DOHH2 (cell line): ENCODE data around the gene SYTL1.

Experiments
- EZH2phosphoT487 ChIP-seq: fragments of 200-600 bp; sonication (generic); IDR thresholded peaks from 2 replicates; pipeline ENCODE4 v1.6.1; 2017; ENCODE audit warnings: borderline replicate concordance, mild to moderate bottlenecking, antibody characterized with exemption, low read length, moderate library complexity, mixed read lengths
- TF ChIP-seq, protein P1 (sequence below): fragments of 200-600 bp; sonication (generic); IDR thresholded peaks from one replicate; pipeline ENCODE4 v1.5.1; 2014; ENCODE audit warnings: antibody characterized with exemption, mild to moderate bottlenecking, low read depth, low read length; ENCODE audit not compliant: poor library complexity, severe bottlenecking

DNA sequence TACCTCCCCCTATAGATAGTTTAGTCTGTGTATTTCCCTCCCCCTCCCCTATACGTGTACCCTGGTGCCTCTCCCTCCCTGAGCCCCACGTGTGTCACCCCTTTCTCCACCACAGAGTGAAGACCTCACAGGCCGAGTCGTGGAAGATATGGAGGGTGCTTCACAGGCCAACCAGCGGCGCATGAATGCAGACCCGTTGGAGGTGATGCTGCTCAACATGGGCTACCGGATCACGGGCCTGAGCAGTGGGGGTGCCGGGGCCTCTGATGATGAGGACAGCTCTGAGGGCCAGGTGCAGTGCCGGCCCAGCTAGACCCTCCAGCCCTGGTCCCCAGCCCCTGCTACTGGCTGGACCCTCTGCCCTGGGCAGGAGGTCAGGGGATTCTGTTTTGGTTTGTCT lies 35.8 kb upstream of the SYTL1 start:
- TF ChIP-seq, protein P1, sequence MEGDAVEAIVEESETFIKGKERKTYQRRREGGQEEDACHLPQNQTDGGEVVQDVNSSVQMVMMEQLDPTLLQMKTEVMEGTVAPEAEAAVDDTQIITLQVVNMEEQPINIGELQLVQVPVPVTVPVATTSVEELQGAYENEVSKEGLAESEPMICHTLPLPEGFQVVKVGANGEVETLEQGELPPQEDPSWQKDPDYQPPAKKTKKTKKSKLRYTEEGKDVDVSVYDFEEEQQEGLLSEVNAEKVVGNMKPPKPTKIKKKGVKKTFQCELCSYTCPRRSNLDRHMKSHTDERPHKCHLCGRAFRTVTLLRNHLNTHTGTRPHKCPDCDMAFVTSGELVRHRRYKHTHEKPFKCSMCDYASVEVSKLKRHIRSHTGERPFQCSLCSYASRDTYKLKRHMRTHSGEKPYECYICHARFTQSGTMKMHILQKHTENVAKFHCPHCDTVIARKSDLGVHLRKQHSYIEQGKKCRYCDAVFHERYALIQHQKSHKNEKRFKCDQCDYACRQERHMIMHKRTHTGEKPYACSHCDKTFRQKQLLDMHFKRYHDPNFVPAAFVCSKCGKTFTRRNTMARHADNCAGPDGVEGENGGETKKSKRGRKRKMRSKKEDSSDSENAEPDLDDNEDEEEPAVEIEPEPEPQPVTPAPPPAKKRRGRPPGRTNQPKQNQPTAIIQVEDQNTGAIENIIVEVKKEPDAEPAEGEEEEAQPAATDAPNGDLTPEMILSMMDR: no peak
- no peak for TF ChIP-seq EZH2phosphoT487
